Iris pigment epithelial cell (primary cell): ENCODE measurements around the gene CABP5.

Experiments used
- DNase-seq: peaks from one replicate; pipeline ENCODE4 v3.0.0-alpha.2; 2011; ENCODE audit warnings: low read depth

CABP5 gene

DNA sequence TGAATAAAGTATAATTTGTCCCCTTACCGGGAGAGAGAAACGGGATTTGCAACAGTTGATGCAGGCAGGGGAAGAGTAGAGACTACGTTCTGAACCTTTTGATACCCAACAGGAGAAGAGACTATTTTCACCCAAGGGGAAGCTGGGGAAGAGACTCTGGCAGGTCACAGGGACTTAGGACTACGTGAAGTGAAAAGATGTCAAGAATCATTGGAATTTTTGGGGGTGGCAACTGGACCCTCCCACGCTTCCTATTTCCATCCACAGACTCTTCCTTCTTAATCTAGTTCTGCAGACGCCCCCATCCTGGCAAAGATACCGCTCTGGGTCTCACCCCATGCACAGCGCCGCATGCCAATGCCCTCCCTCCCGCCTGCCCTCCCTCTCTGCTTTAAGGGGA lies 13.8 kb downstream of the CABP5 start:
- DNase-seq = no peak

DNA sequence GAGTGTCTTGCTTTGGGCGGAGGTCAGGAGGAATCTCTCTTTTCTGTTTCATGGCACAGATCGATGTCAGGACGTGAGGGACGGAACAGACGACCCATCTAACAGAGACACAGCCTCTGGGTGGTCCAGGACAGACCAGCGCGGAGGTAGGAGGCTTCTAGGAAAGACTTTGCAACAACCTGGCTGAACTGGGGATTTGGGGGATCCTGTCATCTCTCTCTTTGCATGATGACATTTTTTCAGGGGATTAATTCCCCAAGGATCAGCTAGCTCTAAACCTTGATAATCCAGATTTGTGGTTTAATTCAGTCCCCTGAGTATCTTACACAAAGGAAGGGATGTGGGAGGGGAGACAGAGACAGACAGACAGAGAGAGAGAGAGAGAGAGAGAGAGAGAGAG lies 14.4 kb downstream of the CABP5 start:
- DNase-seq = no peak

DNA sequence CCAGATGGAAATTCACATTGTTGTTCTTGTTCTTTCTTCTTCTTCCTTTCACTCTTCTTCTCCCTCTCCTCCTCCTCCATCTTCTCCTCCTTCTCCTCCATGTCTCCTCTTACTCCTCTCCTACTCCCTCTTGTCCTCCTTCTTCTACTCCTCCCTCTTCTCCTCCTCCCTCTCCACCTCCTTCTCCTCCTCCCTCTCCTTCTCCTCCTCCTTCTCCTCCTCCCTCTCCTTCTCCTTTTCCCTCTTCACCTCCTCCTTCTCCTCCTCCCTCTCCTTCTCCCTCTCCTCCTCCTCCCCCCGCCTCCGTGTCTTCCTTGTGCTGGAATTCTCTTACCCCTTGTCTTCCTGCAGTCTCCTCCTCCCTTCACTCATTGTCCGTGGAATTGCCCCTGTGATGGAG lies 18.4 kb downstream of the CABP5 start:
- no peak for DNase-seq

DNA sequence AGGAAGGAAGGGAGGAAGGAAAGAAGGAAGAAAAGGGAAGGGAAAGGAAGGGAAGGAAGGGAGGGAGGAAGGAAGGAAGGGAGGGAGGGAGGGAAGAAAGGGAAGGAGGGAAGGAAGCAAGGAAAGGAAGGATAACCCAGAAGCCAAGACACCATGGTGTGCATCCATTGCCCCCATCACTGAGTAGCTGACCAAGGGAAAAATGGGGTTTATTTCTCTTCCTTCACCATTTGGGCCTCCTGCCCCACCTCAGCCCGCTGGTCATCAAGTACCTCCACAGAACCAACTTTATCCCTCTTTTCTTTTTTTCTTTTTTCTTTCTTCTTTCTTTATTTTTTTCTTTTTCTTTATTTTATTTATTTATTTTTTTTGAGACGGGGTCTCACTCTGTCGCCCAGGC lies 20.4 kb downstream of the CABP5 start:
- DNase-seq = no peak

DNA sequence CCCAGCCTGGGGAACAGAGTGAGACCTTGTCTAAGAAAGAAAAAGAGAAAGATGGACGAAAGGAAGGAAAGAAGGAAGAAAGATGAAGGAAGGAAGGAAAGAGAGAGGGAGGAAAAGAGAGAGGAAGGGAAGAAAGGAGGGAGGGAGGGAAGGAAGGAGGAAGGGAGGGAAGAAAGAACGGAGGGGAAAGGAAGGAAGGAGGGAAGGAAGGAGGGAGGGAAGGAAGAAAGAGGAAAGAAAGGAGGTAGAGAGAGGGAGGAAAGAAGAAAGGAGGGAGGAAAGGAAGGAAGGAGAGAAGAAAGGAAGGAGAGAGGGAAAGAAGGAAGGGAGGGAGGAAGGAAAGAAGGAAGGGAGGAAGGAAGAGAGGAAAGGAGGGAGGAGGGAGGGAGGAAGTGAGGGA lies 20.9 kb downstream of the CABP5 start:
- no peak for DNase-seq

DNA sequence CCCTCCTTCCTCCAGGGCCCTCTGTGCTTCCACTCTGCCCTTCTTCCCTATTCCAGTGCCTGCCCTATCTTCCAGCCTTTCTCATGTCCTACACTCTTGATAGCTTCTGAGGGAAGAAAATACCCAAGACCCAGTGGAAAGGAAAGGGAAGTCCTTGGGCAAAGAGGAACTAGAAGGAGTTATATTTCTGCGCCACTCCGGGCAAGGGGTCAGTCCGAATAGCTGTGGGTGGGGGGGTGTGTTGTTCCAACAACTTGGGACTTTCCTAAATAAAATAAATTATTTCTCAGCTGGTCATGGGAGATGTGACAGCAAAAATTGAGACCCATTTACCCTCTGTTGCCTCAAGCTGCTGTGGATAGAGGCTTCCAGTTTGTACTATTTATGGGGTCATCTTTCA lies 23.2 kb downstream of the CABP5 start:
- DNase-seq = no peak

DNA sequence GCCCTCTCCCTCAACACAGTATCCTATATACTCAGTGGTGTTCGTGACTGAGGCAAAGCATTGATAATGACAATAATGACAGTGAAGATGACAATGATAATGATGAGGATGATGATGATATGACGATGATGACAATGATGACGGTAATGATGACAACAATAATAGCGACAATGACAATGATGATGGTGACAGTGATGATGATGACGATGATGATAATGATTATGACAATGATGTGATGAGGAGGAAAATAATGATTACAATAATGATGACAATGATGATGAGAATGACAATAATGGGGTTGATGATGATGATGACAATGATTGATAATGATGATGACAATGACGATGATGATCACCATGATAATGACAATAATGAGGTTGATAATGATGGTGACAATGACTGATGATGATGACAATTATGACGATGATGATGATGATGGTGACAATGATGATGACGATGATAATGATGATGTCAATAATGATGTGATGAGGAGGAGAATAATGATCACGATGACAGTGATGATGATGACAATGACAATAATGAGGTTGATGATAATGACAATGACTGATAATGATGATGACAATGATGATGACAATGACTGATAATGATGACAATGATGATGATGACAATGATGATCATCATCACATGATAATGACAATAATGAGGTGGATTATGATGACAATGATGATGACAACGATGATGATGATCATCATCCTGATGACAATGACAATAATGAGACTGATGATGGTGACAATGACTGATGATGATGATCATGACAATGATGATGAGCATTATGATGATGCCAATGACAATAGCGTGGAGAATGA lies 32.7 kb downstream of the CABP5 start:
- DNase-seq = no peak

DNA sequence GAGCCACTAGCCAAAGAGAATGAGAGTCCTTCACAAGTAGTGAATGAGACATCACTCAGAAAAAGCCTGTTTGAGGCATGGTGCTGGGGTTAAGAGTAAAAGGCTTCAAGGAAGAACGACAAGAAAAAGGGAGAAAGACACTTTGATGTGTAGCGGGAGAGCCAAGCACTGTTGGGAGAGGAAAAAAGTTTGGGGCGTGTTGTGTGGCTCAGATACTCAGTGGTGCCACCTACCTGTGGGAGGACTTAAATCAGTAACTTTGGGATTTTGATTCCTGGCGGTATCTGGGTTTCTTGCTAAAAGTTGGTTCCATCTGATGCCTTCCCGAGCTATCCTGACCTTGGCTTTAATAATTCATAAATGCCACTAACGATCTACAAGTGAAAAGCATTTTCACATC lies 37.1 kb downstream of the CABP5 start:
- peak; percentile 3 for DNase-seq

DNA sequence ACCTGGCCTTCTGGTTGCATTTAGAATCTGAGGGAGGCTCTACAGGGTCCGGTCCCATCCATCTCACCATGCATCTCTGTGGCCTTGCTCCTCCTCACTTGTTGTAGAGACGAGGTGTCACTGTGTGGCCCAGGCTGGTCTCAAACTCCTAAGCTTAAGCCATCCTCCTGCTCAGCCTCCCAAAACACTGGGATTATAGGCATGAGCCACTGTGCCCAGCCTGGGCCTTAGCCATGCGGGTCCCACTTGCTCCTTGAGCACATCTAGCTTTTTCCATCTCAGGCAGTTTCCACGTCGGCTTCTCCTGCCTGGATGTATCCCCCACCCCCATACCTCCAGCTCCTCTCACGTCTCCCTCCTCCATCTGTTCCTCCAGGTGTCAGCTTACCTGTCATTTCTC lies 39.6 kb downstream of the CABP5 start:
- DNase-seq = no peak

DNA sequence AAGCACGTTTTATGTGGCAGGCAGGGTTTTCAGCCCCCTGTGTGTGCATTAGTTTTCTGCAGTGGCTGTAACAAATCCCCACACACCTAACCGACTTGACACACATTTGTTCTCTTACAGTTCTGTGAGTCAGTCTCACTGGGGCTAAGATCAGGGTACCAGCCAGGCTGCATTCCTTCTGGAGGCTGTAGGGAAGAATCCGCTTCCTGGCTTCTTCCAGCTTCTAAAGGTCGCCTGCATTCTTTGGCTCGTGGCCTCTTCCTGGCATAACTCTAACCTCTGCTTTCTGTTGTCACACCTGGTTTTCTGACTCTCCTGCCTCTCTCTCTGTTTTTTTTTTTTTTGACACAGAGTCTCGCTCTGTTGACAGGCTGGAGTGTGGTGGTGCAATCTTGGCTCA lies 43.0 kb downstream of the CABP5 start:
- DNase-seq = no peak

DNA sequence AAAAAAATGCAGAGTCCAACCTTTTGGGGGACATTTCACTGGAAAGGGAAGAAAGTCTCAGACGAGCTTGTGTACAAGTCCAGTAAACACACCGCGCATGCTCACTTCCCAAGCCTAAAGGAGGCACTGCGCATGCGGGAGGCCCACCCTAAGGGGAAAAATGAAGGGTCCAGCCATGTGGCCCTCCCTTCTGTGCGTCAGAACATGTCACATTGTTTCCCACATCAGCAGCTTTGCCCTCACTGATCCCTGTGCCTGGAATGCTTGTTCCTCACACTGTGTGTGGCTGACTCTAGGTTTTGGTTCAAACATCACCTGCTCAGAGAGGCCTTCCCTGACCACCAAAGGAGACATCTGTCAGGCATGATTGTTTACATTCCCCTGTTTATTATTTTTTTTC lies 45.1 kb downstream of the CABP5 start:
- DNase-seq = no peak

DNA sequence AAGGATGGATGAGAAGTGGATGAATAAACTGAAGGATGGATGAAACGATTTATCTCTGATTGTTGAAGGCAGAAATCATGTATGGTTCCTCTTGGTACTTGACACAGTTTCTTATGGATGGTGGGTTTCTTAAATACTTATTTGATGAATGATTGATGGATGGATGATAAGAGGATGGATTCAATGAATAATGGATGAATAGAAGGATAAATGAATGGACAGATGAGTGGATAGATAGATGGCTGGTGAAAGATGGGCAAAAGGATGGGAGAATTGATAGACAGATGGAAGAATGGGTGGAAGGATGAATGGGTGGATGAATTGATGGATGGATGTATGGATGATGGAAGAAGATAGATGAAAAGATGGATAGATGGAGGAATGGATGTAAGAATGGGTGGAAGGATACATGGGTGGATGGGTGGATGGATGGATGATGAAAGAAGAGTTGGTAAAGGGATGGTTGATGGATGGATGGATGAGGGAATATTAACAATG lies 47.6 kb downstream of the CABP5 start:
- DNase-seq = no peak

DNA sequence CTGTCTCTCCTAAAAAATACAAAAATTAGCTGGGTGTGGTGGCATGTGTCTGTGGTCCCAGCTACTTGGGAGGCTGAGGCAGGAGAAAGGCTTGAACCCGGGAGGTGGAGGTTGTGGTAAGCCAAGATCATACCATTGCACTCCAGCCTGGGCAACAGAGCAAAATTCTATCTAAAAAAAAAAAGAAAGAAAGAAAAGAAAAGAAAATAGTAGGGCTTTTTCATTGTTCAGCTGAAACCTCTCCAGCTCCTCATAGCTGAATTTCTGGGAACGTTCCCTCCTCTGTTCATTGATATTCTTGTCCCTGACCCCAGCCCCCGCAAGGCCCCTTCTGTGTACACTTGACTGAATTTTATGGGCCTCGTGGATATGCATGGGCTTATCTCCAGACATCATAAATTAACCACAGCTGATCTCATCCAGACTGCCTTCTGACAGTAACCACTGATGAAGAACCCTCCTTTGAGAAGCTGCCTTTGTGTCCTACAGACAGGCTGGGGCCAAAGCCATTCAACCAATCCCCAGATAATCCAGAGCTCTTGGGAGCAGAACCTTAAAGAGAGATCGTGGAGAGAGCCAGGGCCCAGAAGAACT lies 49.6 kb downstream of the CABP5 start, which contains the start of gene ELSPBP1:
ELSPBP1 (plus strand) TSS at position 424 of the 594 bp plus-strand sequence. CDS start 14,036 bp downstream, outside the sequence.
- no peak for DNase-seq

DNA sequence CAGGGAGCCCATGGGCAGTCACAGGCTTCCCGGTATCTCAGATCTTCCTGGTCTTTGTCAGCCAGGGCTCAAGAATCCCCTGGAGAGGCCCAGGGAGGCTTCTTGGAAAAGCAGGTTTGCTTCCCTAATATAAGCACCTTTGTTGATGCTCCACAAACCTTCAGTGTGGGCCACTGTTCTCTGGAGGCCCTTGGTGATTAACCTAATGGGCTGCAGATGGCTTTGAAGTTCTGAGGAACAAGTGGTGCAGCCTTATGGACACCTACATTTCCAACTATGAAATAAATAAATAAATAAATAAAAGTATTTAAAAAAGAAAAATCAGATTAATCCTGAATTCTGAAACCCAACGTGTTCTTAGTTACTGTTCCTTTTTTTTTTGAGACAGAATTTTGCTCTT lies 51.8 kb downstream of the CABP5 start, which contains the start of gene BSPH1:
BSPH1 (minus strand) TSS at position 101 of the 400 bp plus-strand sequence; CDS start at position 12, 89 bp downstream.
- no peak for DNase-seq

DNA sequence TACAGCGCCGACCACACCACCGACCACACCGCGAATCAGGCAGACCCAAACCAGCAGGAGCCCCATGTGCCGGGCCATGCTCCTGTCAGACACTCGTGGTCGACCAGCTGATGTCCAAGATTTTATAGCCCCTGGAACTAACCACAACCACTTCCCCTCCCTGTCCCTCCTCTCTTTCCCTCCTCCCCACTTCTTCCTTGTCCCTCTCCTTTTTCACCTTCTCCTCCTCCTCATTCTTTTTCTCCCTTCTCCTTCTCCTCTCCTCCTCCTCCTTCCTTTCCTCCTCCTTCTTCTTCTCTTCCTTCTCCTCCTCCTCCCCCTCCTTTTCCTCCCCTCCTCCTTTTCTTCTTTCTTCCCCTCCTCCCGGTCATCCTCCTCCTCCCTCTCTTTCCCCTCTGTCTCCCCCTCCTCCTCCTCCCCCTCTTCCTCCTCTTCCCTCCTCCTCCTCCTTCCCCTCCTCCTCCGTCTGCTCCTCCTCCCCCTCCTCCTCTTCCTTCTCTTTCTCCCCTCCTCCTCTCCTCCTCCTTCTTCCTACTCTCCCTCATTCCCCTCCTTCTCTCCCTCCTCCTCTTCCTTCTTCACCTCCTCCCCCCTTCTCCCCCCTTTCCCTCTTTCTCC lies 52.6 kb downstream of the CABP5 start:
- no peak for DNase-seq
